ENCODE results near the gene OSM. TPM values are rescaled to one million over a fixed set of nuclear protein-coding genes. Genes with fewer than 3 reads are reported as not detected.

The OSM gene
- total and polyA plus RNA-seq, 2 experiments from 2014 or later: not detected

DNA sequence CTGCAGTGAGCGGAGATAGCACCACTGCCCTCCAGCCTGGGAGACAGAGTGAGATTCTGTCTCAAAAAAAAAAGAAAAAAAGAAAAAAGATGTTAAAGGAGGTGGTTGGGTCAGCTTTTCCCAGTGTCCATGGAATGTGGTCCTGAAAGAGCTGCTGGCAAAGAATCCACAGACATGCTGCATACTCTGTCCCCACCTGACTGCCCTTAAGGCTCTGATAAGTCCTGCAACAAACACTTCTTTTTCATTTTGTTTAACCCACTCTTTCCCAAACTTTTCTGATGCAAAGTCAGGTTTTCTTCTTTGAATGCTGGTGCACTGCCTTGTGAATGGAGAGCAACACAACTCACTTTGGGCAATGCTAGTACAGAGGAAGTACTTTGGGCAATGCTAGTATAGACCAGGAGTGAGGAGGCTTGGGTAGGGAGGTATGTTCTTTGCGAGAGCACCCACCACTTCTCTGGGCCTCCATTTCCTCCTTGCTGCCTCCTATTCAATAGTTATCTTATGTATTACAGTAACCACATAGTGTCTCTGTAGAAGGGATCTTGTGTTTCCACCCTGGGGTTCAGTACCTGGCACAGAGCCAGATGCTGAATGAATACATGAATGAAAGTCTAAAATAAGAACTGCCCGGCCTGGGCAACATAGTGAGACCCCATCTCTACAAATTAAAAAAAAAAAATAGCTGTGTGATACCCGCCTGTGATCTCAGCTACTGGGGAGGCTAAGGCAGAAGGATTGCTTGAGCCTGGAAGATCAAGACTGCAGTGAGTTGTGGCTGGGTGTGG lies 39.0 kb downstream of the OSM start:
- Mint-ChIP-seq H3K9me3 (no peaks in the 10 kb centered on the region; the same call in 2 of the 3 replicates), H3K36me3 (ENCODE audit: low read depth) (no peaks in the 10 kb centered on the region), H3K27me3 (ENCODE audit: insufficient read depth, low read depth, poor library complexity) (peaks cover 2% of the 10 kb centered on the region), H3K27ac (no peak overlapping the region), H3K4me3 (no peak overlapping the region), H3K4me1 (peaks cover 4% of the 10 kb centered on the region)
- no peaks in the 10 kb centered on the region for H3F3A ChIP-seq (replicated peaks; ENCODE audit: low read depth)
- H3K4me3 ChIP-seq: no peak overlapping the region
- H3K4me2 ChIP-seq: no peak overlapping the region
- H3K4me1 ChIP-seq (ENCODE audit: insufficient read depth): peaks cover 10% of the 10 kb centered on the region; the same call in 1 of the 2 replicates
- no peaks in the 10 kb centered on the region for H3K9me2 ChIP-seq (ENCODE audit: insufficient read depth)
- H3K36me3 ChIP-seq (ENCODE audit: insufficient read depth): no peaks in the 10 kb centered on the region
- H3K27ac ChIP-seq (ENCODE audit: low read depth): no peak overlapping the region
- no peaks in the 10 kb centered on the region for H3K27me3 ChIP-seq (ENCODE audit: insufficient read depth)
- no peaks in the 10 kb centered on the region for H3K79me2 ChIP-seq (replicated peaks; ENCODE audit: insufficient read depth)
- no peak overlapping the region for H2AFZ ChIP-seq
- TF ChIP-seq EZH2 (IDR thresholded peaks at IDR 0.05; ENCODE audit: low read depth, unreplicated experiment) (no peak), CREB1 (CRISPR knock-in tag; IDR thresholded peaks at IDR 0.05; ENCODE audit: low read depth) (no peak), NANOG (IDR thresholded peaks at IDR 0.05; ENCODE audit: borderline replicate concordance) (no peak), JUNB (IDR thresholded peaks at IDR 0.05; ENCODE audit: unreplicated experiment) (no peak), ZNF331 (CRISPR knock-in tag; IDR thresholded peaks at IDR 0.05; ENCODE audit: low read depth) (no peak), ZNF462 (CRISPR knock-in tag; IDR thresholded peaks at IDR 0.05) (no peak), POLR2AphosphoS5 (IDR thresholded peaks at IDR 0.05; ENCODE audit: low read depth) (no peak), ZNF114 (CRISPR knock-in tag; IDR thresholded peaks at IDR 0.05) (no peak), STAT1 (IDR thresholded peaks at IDR 0.05; ENCODE audit: unreplicated experiment) (no peak), REST (IDR thresholded peaks at IDR 0.05; ENCODE audit: unreplicated experiment) (no peak), EZH2phosphoT487 (IDR thresholded peaks at IDR 0.05; ENCODE audit: unreplicated experiment) (no peak), ETS1 (IDR thresholded peaks at IDR 0.05) (no peak), CTCF (conservative IDR thresholded peaks at IDR 0.05; ENCODE audit: low read depth in 2 of 2) (no peak)
- no peak for ATAC-seq
- no peaks in the 10 kb centered on the region for H4K20me1 ChIP-seq (replicated peaks; ENCODE audit: insufficient read depth)
- DNase-seq (ENCODE audit: low spot score): no peak

Measured in GM23338 (cell line).